A673 (cell line): Measurements from ENCODE around the gene TMSB15C. TPM values are rescaled to one million over a fixed set of nuclear protein-coding genes. Genes with fewer than 3 reads are reported as not detected.

Experiments used
- BruUV-seq: library from RNA; stranded (reverse); fragments of 400-500 nt; replicated peaks from 2 replicates; lab custom pipeline; 2021; lab: Mats Ljungman, UMichigan
- CTCF ChIA-PET: fragments of 300-600 bp; sonication (Branson Sonifier 250); formaldehyde crosslinking; loops from one replicate; lab custom pipeline; 2022; ENCODE audit warnings: antibody characterized with exemption; lab: Charles Lee
- POLR2A ChIA-PET: fragments of 300-600 bp; sonication (Branson Sonifier 250); formaldehyde crosslinking; loops from one replicate; lab custom pipeline; 2022; ENCODE audit warnings: antibody characterized with exemption; ENCODE audit not compliant: low non-redundant PET; lab: Charles Lee
- DNase-seq: peaks from one replicate; pipeline ENCODE4 v3.0.0-alpha.2; 2015; ENCODE audit warnings: low spot score
- H3K27ac ChIP-seq: fragments of 200-600 bp; sonication (generic); 2 replicates; pipeline ENCODE4 v1.5.1; 2016; ENCODE audit warnings: mixed run types, low read depth, mild to moderate bottlenecking, mixed read lengths, antibody characterized with exemption, low read length; ENCODE audit not compliant: poor library complexity, severe bottlenecking
- H3K27me3 ChIP-seq: fragments of 200-600 bp; sonication (generic); replicated peaks from 2 replicates; pipeline ENCODE4 v1.6.1; 2017; ENCODE audit warnings: mixed run types, low read depth, mild to moderate bottlenecking, mixed read lengths, antibody characterized with exemption, low read length; ENCODE audit not compliant: insufficient read depth, poor library complexity
- H3K36me3 ChIP-seq: fragments of 200-600 bp; sonication (generic); 2 replicates; pipeline ENCODE4 v1.6.1; 2016; ENCODE audit warnings: mixed run types, mild to moderate bottlenecking, mixed read lengths, antibody characterized with exemption, low read length; ENCODE audit not compliant: insufficient read depth, poor library complexity, severe bottlenecking
- H3K4me1 ChIP-seq: fragments of 200-600 bp; sonication (generic); 2 replicates; pipeline ENCODE4 v1.6.1; 2017; ENCODE audit warnings: mixed run types, mild to moderate bottlenecking, mixed read lengths, antibody characterized with exemption, low read length; ENCODE audit not compliant: insufficient read depth, poor library complexity, severe bottlenecking
- H3K4me3 ChIP-seq: fragments of 200-600 bp; sonication (generic); 2 replicates; pipeline ENCODE4 v1.5.1; 2016; ENCODE audit warnings: low read depth, mixed run types, mild to moderate bottlenecking, mixed read lengths, low read length; ENCODE audit not compliant: poor library complexity, severe bottlenecking
- H3K9me3 ChIP-seq: fragments of 200-600 bp; sonication (generic); 2 replicates; pipeline ENCODE4 v1.6.1; 2016; ENCODE audit warnings: mixed run types, low read depth, mild to moderate bottlenecking, mixed read lengths, antibody characterized with exemption, low read length; ENCODE audit not compliant: poor library complexity, severe bottlenecking
- EZH2 ChIP-seq: fragments of 200-600 bp; sonication (generic); IDR thresholded peaks from 2 replicates; pipeline ENCODE4 v1.6.1; 2017; ENCODE audit warnings: borderline replicate concordance, low read depth, mild to moderate bottlenecking, mixed read lengths, antibody characterized with exemption, low read length; ENCODE audit not compliant: poor library complexity, severe bottlenecking
- intact Hi-C: fragments of 100-400 bp; cut with micrococcal nuclease; formaldehyde crosslinking; loops from one replicate; pipeline ENCODE4 v1.10.0; 2022; ENCODE audit not compliant: unreplicated experiment
- total RNA-seq: library from RNA; stranded (reverse); gene quantifications from 2 replicates; pipeline ENCODE4 v1.2.3, GENCODE V29; 2021
- TF ChIP-seq, protein P1 (sequence below): fragments of 300-800, 200-600 bp; sonication (generic); conservative IDR thresholded peaks from 2 replicates; pipeline ENCODE4 v1.5.1; 2017; ENCODE audit warnings: low read depth, mild to moderate bottlenecking, antibody characterized with exemption, low read length, moderate library complexity, mixed read lengths

Gene TMSB15C
- total RNA-seq, 1 experiment from 2014 or later, result 10.8 TPM

- DNase-seq, result no peak
- Histone ChIP-seq H3K27me3 (peaks cover 16% of the 10 kb centered on the region), H3K4me3 (no peak overlapping the region), H3K27ac (no peak overlapping the region), H3K9me3 (no peaks in the 10 kb centered on the region), H3K36me3 (no peaks in the 10 kb centered on the region), H3K4me1 (no peaks in the 10 kb centered on the region)
- BruUV-seq, result no TSS peak
- ChIA-PET CTCF (no interaction called here), POLR2A (no interaction called here)
- TF ChIP-seq, protein P1, sequence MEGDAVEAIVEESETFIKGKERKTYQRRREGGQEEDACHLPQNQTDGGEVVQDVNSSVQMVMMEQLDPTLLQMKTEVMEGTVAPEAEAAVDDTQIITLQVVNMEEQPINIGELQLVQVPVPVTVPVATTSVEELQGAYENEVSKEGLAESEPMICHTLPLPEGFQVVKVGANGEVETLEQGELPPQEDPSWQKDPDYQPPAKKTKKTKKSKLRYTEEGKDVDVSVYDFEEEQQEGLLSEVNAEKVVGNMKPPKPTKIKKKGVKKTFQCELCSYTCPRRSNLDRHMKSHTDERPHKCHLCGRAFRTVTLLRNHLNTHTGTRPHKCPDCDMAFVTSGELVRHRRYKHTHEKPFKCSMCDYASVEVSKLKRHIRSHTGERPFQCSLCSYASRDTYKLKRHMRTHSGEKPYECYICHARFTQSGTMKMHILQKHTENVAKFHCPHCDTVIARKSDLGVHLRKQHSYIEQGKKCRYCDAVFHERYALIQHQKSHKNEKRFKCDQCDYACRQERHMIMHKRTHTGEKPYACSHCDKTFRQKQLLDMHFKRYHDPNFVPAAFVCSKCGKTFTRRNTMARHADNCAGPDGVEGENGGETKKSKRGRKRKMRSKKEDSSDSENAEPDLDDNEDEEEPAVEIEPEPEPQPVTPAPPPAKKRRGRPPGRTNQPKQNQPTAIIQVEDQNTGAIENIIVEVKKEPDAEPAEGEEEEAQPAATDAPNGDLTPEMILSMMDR, result no peak
- TF ChIP-seq EZH2, result no peak
- intact Hi-C loops, result no loop called here
Observed at GRCh38 chrX:104108955-104109354, 32.9 kb upstream of the TMSB15C start.

GRCh38 chrX:104105330-104106262, 29.6 kb upstream of the TMSB15C start:
- H3K4me1 ChIP-seq, result no peaks in the 10 kb centered on the region
- intact Hi-C loops, result no loop called here
- POLR2A ChIA-PET, result interaction anchor here (0.6 kb wide), 1 partner anchor 152 kb away, joined by 7 read pairs; no protein-coding TSS in a partner anchor
- H3K9me3 ChIP-seq, result no peaks in the 10 kb centered on the region
- no peak overlapping the region for H3K27ac ChIP-seq
- no peak for DNase-seq
- H3K4me3 ChIP-seq, result no peak overlapping the region
- TF ChIP-seq, protein P1, result no peak
- CTCF ChIA-PET, result no interaction called here
- H3K27me3 ChIP-seq, result peaks cover 12% of the 10 kb centered on the region
- no peaks in the 10 kb centered on the region for H3K36me3 ChIP-seq
- BruUV-seq, result no TSS peak

- H3K27me3 ChIP-seq, result peaks cover 21% of the 10 kb centered on the region
- intact Hi-C loops, result no loop called here
- no peaks in the 10 kb centered on the region for H3K4me1 ChIP-seq
- ChIA-PET CTCF (no interaction called here), POLR2A (no interaction called here)
- no peak overlapping the region for H3K4me3 ChIP-seq
- H3K27ac ChIP-seq, result no peak overlapping the region
- H3K9me3 ChIP-seq, result no peaks in the 10 kb centered on the region
- TF ChIP-seq, protein P1, result no peak
- TF ChIP-seq EZH2, result no peak
- DNase-seq, result no peak
- no TSS peak for BruUV-seq
- H3K36me3 ChIP-seq, result no peaks in the 10 kb centered on the region
Observed at GRCh38 chrX:104104676-104105075, 28.6 kb upstream of the TMSB15C start.
